PC-9 (cell line): ENCODE data around the gene ORAI3.

ENCODE experiments used
- CTCF ChIP-seq: fragments of 200-600 bp; sonication (generic); conservative IDR thresholded peaks from 2 replicates; pipeline ENCODE4 v1.6.1; 2017; ENCODE audit warnings: mixed run types, antibody characterized with exemption, mild to moderate bottlenecking, moderate library complexity
- EZH2 ChIP-seq: fragments of 200-600 bp; sonication (generic); IDR thresholded peaks from 2 replicates; pipeline ENCODE4 v1.8.0; 2017; ENCODE audit warnings: antibody characterized with exemption, low read depth

- no peak for TF ChIP-seq CTCF
- no peak for TF ChIP-seq EZH2
Measured at GRCh38 chr16:30957456-30958174, 8.7 kb downstream of the ORAI3 start, which contains the start of gene SETD1A.
